Activated CD8-positive, alpha-beta memory T cell treated with anti-CD3 and anti-CD28 coated beads for 36 hours (primary cell): ENCODE results near the gene DNASE1L2. TPM values are rescaled to one million over a fixed set of nuclear protein-coding genes. Genes with fewer than 3 reads are reported as not detected.
"Not testable (repeated sequence)": the region's sequence is repeated elsewhere in the genome, so short reads cannot be mapped to it uniquely, and the experiment has no call there.

Source experiments
- CTCF ChIA-PET: fragments of 350-600 bp; sonication (Branson Sonifier 250); formaldehyde crosslinking; loops from one replicate; lab custom pipeline; 2021; ENCODE audit warnings: antibody characterized with exemption; lab: Charles Lee
- POLR2A ChIA-PET: fragments of 350-600 bp; sonication (Branson Sonifier 250); formaldehyde crosslinking; loops from one replicate; lab custom pipeline; 2021; ENCODE audit warnings: antibody characterized with exemption; lab: Charles Lee
- total RNA-seq, 2 experiments: library from RNA; stranded (reverse); gene quantifications; one replicate each; pipeline ENCODE4 v1.2.3, GENCODE V29; 2021

Gene DNASE1L2
- total RNA-seq, 2 experiments from 2014 or later = 1.3 to 1.4 TPM

DNA sequence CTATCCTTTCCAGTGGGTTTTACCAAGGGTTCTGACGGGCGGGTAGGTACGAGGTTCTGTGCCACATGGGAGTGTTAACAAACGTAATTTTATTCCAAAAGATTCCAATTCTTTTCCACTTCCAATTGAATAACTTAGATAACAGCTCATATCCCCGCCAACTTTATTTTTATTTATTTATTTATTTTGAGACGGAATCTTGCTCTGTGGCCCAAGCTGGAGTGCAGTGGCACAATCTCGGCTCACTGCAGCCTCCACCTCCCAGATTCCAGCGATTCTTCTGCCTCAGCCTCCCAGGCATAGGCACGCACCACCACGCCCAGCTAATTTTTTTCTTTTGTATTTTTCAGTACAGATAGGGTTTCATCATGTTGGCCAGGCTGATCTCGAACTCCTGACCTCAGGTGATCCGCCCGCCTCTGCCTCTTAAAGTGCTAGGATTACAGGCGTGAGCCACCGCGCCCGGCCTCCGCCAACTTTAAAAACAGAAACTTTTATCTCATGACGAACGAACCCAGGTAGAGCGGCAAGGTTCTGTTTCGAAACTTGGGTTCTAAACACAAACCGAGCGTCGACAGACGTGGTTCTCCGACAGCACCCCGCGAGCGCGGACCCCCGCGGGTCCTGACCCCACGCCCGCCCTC is 14.5 kb downstream of the DNASE1L2 start:
- ChIA-PET POLR2A (interaction anchor here (0.5 to 2.1 kb wide), 9 partner anchors 14 to 882 kb away, joined by 3 to 14 read pairs (median 4); partner anchors contain the start of genes DNASE1L2, PGP and TRAF7), CTCF (interaction anchor here (1.3 to 2.5 kb wide), 9 partner anchors 12 to 242 kb away, joined by 3 to 15 read pairs (median 5); partner anchors contain the start of genes E4F1, PGP and RNPS1)

- ChIA-PET POLR2A (interaction anchor here (0.5 to 2.1 kb wide), 9 partner anchors 15 to 287 kb away, joined by 3 to 14 read pairs (median 4); partner anchors contain the start of genes DNASE1L2, PGP and TRAF7), CTCF (interaction anchor here (1.3 to 2.5 kb wide), 9 partner anchors 13 to 243 kb away, joined by 3 to 15 read pairs (median 5); partner anchors contain the start of genes E4F1, PGP and RNPS1)
Observed at GRCh38 chr16:2251296-2252111, 15.3 kb downstream of the DNASE1L2 start, which contains the start of gene ECI1. ECI1 (minus strand) TSS chr16:2251587; CDS start chr16:2251566, 21 bp downstream.

GRCh38 chr16:2252806-2253148 is 16.5 kb downstream of the DNASE1L2 start:
- ChIA-PET CTCF (interaction anchor here (1.8 to 2.0 kb wide), 2 partner anchors 14 to 58 kb away, joined by 7 read pairs; no protein-coding TSS in a partner anchor), POLR2A (interaction anchor here (0.5 to 1.2 kb wide), 2 partner anchors 16 to 40 kb away, joined by 4 to 5 read pairs; no protein-coding TSS in a partner anchor)

DNA sequence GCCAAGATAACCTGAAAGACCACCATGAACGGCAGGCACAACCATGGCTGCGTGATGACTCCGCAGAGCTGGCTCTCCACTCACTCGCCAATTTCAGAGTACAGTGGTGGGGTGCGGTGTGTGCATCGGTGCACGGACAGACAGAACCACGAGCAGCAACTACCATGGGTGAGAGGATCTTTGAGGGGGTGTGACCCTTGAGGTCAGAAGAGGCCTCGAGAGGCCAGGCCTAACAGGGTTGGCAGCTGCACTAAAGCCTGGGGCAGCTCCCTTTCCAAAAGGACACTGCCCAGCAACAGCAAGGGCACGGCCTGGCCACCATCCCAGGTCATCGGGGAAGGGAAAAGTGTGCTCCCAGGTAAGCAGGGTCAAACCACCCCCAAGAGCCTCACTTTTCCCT is 17.0 kb downstream of the DNASE1L2 start:
- ChIA-PET POLR2A (interaction anchor here (1.0 kb wide), 1 partner anchor 10 kb away, joined by 4 read pairs; no protein-coding TSS in a partner anchor), CTCF (interaction anchor here (0.9 kb wide), 1 partner anchor 10 kb away, joined by 3 read pairs; no protein-coding TSS in a partner anchor)

- CTCF ChIA-PET = interaction anchor here (0.7 kb wide), 1 partner anchor 16 kb away, joined by 3 read pairs; no protein-coding TSS in a partner anchor
Observed at GRCh38 chr16:2256531-2257140, 20.4 kb downstream of the DNASE1L2 start.

GRCh38 chr16:2257726-2258125 is 21.5 kb downstream of the DNASE1L2 start:
- ChIA-PET POLR2A (no interaction called here), CTCF (interaction anchor here (0.7 kb wide), 1 partner anchor 691 kb away, joined by 3 read pairs; no protein-coding TSS in a partner anchor)

More at GRCh38 chr16:2256531-2257140, 20.4 kb downstream of the DNASE1L2 start:
- POLR2A ChIA-PET = interaction anchor here (0.6 kb wide), 1 partner anchor 60 kb away, joined by 5 read pairs; no protein-coding TSS in a partner anchor

- CTCF ChIA-PET = interaction anchor here (0.5 to 0.7 kb wide), 2 partner anchors 117 to 692 kb away, joined by 3 read pairs; no protein-coding TSS in a partner anchor
- POLR2A ChIA-PET = not testable (repeated sequence)
Observed at GRCh38 chr16:2258530-2258929, 22.3 kb downstream of the DNASE1L2 start.

- ChIA-PET CTCF (interaction anchor here (0.7 to 0.8 kb wide), 4 partner anchors 9 to 279 kb away, joined by 3 to 4 read pairs (median 4); no protein-coding TSS in a partner anchor), POLR2A (interaction anchor here (0.7 kb wide), 1 partner anchor 623 kb away, joined by 9 read pairs; no protein-coding TSS in a partner anchor)
Observed at GRCh38 chr16:2260250-2260649, 24.0 kb downstream of the DNASE1L2 start.

GRCh38 chr16:2263026-2263425 is 26.8 kb downstream of the DNASE1L2 start:
- CTCF ChIA-PET = interaction anchor here (1.3 kb wide), 1 partner anchor 9 kb away, joined by 3 read pairs; no protein-coding TSS in a partner anchor
- POLR2A ChIA-PET = interaction anchor here (1.5 kb wide), 1 partner anchor 9 kb away, joined by 4 read pairs; no protein-coding TSS in a partner anchor

DNA sequence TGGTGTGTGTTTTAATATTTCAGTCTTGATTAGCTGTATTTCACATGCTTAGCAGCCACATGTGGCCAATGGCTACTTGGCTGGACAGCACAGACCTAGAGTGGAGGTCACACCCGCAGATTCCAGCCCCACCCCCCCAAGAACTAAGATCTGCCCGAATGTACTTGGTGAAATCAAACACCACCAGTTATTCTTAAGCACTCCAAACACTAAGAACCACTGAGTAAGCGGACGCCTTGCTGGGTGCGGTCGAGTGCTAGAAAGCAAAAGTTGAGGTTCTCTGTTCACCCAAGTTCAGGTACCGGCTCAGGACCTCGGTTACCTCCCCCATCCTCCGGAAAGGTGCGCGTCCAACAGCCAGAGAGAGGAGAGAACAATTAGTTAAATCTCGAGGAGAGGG is 30.6 kb downstream of the DNASE1L2 start:
- CTCF ChIA-PET = not testable (repeated sequence)
- POLR2A ChIA-PET = interaction anchor here (2.6 kb wide), 1 partner anchor 112 kb away, joined by 6 read pairs; the partner anchor contains the start of gene TRAF7

DNA sequence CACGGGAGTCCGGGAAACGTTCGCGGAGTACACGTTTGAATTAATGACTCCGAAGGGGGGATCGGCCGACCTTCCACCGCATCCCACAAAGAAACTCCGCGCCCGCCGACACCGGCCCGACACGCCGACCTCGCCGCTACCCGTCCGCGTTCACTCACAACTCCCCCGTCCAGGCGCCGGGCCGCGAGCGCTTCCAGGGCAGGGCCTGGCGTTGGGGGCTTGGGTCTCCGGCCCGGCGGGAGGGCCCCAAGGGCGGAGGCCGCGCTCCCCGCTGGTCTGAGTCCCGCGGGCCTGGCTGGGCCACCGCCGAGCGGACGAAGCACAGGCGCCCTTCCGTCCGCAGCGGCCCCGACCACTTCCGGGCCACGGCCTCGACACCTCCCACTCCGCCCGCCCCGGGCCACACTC is 31.3 kb downstream of the DNASE1L2 start:
- CTCF ChIA-PET = not testable (repeated sequence)

GRCh38 chr16:2267913-2268666 is 31.8 kb downstream of the DNASE1L2 start, which contains the start of gene RNPS1:
RNPS1 (minus strand) TSS chr16:2268126; CDS start chr16:2264643, 3,483 bp downstream.
- CTCF ChIA-PET = interaction anchor here (3.5 kb wide), 1 partner anchor 17 kb away, joined by 15 read pairs; the partner anchor contains the start of gene ECI1
- POLR2A ChIA-PET = interaction anchor here (0.8 to 2.6 kb wide), 3 partner anchors 14 to 113 kb away, joined by 3 to 6 read pairs (median 4); partner anchors contain the start of genes MLST8 and TRAF7

More for the DNA sequence above, 31.3 kb downstream of the DNASE1L2 start:
- POLR2A ChIA-PET = interaction anchor here (2.6 kb wide), 1 partner anchor 112 kb away, joined by 6 read pairs; the partner anchor contains the start of gene TRAF7

DNA sequence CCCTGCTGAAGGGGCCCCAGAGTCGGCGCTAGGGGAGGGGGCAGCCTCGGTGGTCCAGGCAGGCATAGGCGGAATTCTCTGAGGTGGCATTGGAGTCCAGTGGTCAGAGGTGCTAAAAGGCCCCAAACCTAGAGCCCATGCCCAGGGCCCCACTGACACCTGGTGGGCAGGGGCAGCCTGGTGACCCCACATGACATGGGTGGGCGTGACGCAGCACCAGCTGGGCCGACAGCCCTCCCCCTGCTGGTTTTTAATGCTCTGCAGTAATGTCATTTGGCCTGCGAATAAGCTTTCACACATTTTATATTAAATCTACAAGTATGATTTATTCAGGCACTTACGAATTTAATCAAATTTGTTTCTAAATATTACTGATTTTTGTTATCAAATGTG is 33.8 kb downstream of the DNASE1L2 start:
- CTCF ChIA-PET = interaction anchor here (1.1 to 3.5 kb wide), 2 partner anchors 19 to 27 kb away, joined by 3 to 15 read pairs; partner anchors contain the start of gene ECI1
- POLR2A ChIA-PET = interaction anchor here (1.1 kb wide), 1 partner anchor 115 kb away, joined by 6 read pairs; the partner anchor contains the start of gene TRAF7

- CTCF ChIA-PET = interaction anchor here (1.1 to 3.5 kb wide), 2 partner anchors 19 to 26 kb away, joined by 3 to 15 read pairs; partner anchors contain the start of gene ECI1
- POLR2A ChIA-PET = no interaction called here
Observed at GRCh38 chr16:2270588-2271470, 34.6 kb downstream of the DNASE1L2 start.

GRCh38 chr16:2271848-2272461 is 35.7 kb downstream of the DNASE1L2 start:
- CTCF ChIA-PET = no interaction called here
- POLR2A ChIA-PET = no interaction called here
